DMS153 treated with DMSO at 0.1 percent for 48 hours (cell line): ENCODE results near the gene TMCC3.

ENCODE experiments used
- DNase-seq: peaks from one replicate; lab custom pipeline; 2025; ENCODE audit not compliant: unreplicated experiment; lab: John Stamatoyannopoulos, UW

The TMCC3 gene

GRCh38 chr12:94536040-94536965, 114.1 kb downstream of the TMCC3 start:
- DNase-seq = no peak

- peak; percentile 87 for DNase-seq
Measured at GRCh38 chr12:94535510-94535921, 114.8 kb downstream of the TMCC3 start.

- DNase-seq = no peak
Measured at GRCh38 chr12:94534774-94535509, 115.4 kb downstream of the TMCC3 start.

- no peak for DNase-seq
Measured at GRCh38 chr12:94534278-94534677, 116.1 kb downstream of the TMCC3 start.

GRCh38 chr12:94532490-94533422, 117.6 kb downstream of the TMCC3 start:
- peak; percentile 73 for DNase-seq

- no peak for DNase-seq
Measured at GRCh38 chr12:94531196-94531720, 119.1 kb downstream of the TMCC3 start.

- DNase-seq = no peak
Measured at GRCh38 chr12:94525951-94526350, 124.4 kb downstream of the TMCC3 start.
